Stimulated activated CD4-positive, alpha-beta T cell treated with anti-CD3 and anti-CD28 coated beads, Interleukin-1b, Interleukin-23, amount 100 ng/mL, for 4 hours (primary cell): Measurements from ENCODE around the gene KRTAP2-1.
"Not testable (repeated sequence)": the region's sequence is repeated elsewhere in the genome, so short reads cannot be mapped to it uniquely, and the experiment has no call there.

ENCODE experiments used
- DNase-seq, 2 donors: peaks; one replicate each; pipeline ENCODE4 v3.0.0-alpha.2; 2020; ENCODE audit warnings: low read depth in 2 of 2

KRTAP2-1 gene

DNA sequence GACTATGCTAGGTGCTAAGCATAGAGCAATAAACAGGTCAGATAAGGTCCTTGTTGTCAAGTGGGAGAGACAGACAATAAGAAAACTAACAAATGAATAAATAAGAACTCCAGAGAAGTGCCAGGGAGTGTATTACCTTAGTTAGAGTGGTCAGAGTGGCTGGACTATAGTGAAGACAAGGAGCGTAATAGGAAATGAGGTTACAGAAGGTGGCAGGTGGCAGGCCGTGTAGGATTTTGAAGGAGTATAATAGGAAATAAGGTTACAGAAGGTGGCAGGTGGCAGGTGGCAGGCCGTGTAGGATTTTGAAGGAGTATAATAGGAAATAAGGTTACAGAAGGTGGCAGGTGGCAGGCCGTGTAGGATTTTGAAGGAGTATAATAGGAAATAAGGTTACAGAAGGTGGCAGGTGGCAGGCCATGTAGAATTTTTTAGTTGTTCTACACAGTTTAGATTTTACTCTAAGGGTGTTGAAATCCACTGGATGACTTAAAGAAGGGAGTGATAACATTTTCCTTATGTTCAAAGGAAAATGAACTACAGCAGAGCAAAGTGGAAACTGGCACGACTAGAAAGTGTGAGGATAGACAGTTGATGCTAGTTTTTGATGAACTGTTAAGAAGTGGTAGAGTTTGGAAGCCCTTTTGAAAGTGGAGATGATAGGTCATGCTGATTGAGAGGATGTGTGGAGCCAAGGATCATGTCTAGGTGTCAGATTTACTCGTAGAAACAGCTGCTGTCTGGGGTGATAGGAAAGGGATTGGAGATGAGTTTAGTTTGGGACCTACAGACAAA lies 34.6 kb downstream of the KRTAP2-1 start:
- no peak for DNase-seq

GRCh38 chr17:41010441-41010840 lies 36.7 kb downstream of the KRTAP2-1 start:
- DNase-seq: no peak

DNA sequence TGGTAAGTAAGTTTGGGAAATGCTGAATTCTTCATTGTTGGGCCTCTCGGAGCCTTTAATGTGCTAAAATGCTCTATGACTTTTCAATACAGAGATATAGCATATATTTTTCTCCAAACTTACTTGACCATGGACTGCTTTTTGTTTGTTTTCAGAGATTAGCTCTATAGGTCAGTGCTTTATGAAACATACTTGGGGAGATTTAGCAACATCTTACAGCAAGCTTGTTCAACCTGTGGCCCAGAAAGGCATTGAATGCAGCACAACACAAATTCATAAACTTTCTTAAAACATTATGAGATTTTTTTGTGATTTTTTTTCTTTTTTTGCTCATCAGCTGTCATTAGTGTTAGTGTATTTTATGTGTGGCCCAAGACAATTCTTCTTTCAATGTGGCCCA lies 37.2 kb downstream of the KRTAP2-1 start:
- no peak for DNase-seq

- DNase-seq: no peak
These were observed 37.8 kb downstream of the KRTAP2-1 start for GRCh38 chr17:41009301-41009760.

DNA sequence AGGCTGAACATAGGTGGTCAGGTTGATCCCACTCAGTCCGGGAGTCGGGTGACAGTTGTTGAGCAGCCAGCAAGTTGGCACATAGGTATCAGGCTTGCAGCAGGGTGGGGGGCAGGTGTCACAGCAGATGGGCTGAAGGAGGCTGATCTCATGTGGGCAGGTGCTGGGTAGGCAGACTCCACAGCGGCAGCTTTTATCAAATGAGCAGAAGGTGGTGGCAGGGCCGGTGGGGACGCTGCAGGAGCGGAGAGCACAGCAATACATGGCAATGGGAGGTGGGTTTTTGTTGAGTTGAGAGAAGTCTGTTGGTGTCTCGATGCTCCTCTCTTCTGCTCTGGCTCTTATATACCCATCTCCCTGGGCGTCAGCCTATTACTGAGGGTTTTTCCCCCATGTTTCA lies 38.3 kb downstream of the KRTAP2-1 start, which contains the start of gene KRTAP3-1:
KRTAP3-1 (minus strand) TSS at position 318 of the 400 bp plus-strand sequence; CDS start at position 264, 54 bp downstream.
- DNase-seq: no peak

GRCh38 chr17:41004397-41004796 lies 42.7 kb downstream of the KRTAP2-1 start:
- DNase-seq: no peak

DNA sequence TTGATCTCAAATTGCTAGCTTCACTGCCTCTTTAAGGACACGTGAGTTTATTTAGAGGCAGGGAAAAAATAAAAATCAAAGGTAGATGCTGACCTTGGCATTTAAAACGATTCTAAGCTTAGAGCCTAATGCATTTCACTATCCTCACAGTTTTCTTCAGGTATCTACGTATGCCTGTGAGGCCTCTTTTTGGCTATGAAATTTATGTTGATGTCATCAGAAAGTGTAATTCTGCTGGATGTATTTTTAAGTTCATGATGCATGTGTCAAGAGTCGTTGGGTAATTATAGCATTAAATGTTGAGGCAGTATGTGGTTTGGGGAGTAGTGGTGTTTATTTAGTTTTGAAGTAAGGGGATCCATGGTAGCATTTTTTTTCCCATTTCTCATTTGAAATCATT lies 43.2 kb downstream of the KRTAP2-1 start:
- no peak for DNase-seq

DNA sequence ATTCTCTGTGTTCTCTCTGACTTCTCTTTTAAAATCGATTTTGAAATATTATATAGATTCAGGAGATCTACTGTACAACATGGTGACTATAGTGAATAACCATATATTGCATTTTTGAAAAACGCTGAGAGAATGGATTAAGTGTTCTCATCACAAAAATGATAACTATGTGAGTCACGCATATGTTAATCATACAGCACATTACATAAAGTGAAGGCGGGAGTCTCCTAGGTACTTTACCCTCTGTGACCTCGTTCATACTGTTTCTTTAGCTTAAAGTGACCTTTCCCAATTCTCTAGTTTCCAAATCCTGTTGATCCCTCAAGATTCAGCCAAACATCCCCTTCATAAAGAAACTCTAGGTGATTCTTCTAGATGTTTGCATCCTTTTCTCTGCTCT lies 44.3 kb downstream of the KRTAP2-1 start:
- no peak for DNase-seq

DNA sequence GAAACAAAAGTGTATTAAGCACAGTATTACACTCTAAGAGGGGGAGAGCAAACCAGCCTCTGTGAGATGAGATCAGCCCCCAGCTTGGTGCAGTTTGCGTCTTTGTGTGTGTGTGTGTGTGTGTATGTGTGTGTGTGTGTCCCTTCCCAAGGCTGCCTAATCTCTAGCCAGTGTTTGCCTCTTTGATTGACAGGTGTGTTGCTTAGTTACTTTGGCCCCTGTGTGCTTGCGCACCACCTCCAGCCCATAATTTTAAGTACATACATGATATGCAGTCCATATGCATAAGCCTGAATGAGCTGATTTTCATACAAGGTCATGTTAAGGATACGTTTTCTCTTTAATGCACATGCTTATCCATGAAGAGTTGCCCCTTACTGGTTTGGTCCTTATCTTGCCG lies 45.3 kb downstream of the KRTAP2-1 start:
- DNase-seq: no peak

GRCh38 chr17:40999563-40999962 lies 47.6 kb downstream of the KRTAP2-1 start, which contains the start of gene KRTAP3-2:
Gene KRTAP3-2 (minus strand): TSS chr17:40999906. CDS start chr17:40999853, 53 bp downstream.
- DNase-seq: not testable (repeated sequence)

DNA sequence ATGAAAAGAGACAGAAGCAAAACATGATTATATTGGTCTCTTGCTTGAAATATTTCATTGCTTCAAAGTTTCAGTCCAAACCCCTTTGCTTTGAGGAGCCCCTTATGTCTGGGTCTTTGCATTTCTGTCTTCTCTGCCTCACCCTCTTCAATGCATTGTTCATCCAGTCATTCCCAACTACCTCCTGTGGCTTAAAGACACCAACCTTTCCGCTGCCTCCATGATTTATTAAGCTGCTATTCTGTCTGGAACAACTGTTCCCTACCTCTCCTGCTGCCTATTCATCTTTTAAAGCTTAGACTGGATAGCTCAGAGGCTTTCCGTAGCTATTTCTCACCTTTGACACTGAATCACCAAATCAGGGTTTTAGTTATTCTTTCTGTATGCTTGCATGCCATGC lies 49.8 kb downstream of the KRTAP2-1 start:
- DNase-seq: no peak

GRCh38 chr17:40996829-40997228 lies 50.3 kb downstream of the KRTAP2-1 start:
- no peak for DNase-seq
